ENCODE data around the gene ZBTB46.

Gene ZBTB46

DNA sequence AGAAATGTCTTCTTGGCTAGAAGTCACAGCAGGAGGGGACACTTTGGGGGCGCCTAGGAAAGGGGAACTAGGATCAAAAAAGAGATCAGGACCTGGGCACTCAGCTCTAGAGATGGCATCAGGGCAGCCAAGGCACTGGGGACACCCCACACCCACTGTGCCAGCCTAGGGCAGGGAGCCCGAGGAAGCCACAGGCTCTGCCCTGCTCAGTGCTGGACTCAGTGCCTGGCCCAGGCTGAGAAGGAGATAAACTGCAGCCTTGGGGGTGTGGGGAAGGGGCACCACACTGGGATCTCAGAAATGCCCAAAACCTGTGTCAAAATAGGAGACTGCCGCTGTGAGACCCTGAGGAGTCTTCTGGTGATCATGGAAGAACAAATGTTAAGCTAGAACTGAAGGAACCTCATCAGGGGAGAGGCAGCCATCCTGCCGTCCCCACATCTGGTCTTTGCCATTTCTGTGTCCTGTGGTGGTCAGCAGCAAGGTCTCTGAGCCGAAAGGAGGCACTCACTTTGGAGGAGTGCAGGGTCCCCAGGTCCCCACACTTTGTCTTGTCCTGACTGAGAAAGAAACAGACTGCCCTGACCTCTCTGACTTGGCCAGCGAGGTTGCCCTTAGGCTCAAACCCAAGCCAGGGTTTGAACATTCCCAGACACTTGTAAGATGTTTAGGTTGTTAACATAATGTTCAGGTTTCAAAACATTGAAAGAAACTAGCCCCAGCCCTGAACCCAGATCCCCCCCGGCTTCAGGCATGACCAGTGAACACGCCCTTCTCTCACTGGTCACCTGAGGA lies 125.6 kb downstream of the ZBTB46 start:
- no peak for DNase-seq (ENCODE audit: low spot score)

GRCh38 chr20:63704749-63705117 lies 126.3 kb downstream of the ZBTB46 start:
- no peak for DNase-seq (ENCODE audit: low spot score)

DNA sequence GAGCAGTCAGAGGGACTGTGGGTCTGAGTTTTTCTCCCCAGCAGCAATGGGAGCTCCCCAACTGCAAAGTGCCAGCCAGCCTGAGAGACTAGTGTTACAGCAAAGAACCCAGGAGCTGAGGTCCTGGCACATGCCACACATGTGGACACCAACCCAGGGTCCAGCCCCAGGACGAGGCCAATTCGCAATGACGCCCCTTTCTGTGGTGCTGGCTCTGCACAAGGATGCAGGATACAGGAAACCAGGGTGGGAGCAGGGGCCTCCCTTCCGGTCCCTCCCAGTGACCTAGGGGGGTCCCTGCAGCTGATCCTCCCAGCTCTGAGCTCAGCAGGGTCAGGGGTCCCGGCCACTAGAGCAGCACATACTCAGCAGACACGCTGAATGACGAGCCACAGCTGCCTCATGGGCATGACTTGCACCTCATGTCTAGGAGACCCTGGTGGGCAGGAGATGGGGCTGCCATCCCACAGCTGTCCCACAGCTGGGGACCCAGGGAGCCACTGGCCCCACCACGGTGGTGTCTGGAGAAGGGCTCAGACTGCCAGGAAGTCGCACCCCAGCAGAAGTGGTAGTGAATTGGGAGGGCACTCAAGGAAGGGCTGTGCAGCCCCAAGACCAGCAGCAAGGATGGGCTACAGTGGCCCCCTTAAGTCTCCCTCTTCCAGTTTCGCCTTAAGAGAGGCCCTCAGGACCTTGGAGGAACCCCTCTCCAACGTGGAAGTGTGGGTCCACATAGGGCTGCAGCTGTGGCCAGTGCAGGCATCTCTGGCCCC lies 126.9 kb downstream of the ZBTB46 start:
- DNase-seq (ENCODE audit: low spot score), result no peak

DNA sequence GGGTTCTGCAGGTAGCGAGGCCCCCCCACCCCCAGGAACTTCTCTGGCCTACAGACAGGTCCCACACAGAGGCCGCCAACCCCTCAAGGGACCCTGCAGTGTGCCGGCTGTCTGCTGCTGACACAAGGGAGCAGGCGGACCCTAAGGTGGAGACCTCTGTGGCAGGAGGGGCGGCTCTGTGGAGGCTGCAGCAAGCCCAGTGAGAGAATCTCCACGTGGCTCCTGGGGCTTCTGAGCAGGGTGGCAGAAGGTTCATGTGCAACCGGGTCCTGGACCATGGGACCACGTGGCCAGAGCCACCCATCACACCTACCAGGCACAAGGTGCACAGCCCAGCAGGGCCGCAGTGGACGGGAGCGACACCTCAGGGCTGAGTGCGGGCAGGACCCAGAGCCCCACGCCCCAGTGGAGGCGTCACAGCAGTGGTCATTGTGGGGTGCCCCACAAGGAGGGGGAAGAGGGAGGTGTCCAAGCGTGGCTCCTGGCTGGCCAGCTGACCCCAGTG lies 127.5 kb downstream of the ZBTB46 start:
- no peak for DNase-seq (ENCODE audit: low spot score)

DNA sequence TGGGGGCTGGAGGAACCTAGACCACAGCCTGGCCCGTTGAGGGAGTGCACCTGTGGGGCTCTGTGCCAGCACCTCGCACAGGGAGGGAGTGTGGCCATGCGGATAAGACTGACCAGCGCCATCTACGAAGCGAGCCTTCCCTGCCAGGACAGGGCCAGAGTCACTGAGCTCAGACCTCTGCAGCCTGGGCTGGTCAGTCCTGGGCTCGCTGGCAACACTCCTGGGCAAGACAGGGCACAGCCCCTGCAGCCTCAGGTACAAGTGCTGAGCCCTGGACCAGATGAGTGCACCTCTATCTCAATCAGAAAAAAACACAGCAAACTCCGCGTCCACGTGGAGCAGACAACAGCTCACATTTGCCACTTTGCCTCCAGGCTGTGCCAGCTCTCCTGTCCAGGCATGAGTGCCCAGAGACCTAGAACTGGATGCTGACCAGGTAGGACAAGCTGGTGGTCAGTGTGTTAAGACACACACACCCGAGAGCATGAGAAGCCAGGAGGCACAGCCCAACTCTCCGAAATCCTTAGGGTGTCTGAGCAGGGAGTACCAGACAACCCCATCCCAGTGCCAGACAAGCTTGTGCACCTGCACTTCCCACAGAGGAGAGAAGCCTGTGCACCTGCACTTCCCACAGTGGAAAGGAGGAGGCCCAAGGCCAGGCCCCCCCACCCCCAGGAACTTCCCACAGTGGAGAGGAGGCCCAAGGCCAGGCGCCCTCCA lies 128.2 kb downstream of the ZBTB46 start:
- DNase-seq (ENCODE audit: low spot score), result no peak

GRCh38 chr20:63702036-63702665 lies 128.9 kb downstream of the ZBTB46 start:
- no peak for DNase-seq (ENCODE audit: low spot score)

DNA sequence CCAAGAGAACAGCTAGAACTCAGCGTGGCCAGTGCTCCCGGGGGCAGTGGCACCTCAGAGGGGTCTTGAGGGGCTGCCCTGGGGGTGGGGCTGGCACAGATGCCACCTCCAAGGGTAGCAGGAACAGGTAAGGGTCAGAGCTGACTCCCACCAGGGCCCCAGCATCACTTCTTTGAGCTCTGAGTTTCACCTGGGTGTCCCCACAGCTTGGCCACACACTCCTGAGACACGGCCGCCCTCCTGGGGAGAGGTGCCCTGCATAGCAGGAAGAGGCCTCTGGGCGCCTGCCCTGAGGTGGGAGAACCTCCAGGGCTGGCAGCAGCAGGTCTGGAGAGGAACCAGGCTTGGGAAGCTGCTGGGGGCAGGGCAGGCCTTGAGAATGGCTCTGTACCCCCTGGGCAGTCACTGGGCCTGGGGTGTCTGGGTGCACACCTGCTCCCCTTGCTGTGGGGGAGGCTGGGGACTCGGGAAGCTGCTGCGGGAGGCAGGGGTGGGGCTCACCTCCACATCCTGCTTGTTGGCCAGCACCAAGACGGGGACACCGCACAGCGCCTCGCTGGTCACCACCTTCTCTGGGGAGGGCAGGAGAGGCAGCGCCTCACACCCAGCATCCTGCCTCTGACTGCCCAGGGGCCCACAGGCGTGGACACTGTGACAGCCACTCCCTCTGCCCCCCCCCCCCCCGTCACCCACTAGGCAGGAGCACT lies 129.6 kb downstream of the ZBTB46 start:
- no peak for DNase-seq (ENCODE audit: low spot score)

GRCh38 chr20:63701051-63701328 lies 130.1 kb downstream of the ZBTB46 start:
- no peak for DNase-seq (ENCODE audit: low spot score)

- DNase-seq (ENCODE audit: low spot score), result no peak
Measured at GRCh38 chr20:63700199-63701050, 130.6 kb downstream of the ZBTB46 start.

DNA sequence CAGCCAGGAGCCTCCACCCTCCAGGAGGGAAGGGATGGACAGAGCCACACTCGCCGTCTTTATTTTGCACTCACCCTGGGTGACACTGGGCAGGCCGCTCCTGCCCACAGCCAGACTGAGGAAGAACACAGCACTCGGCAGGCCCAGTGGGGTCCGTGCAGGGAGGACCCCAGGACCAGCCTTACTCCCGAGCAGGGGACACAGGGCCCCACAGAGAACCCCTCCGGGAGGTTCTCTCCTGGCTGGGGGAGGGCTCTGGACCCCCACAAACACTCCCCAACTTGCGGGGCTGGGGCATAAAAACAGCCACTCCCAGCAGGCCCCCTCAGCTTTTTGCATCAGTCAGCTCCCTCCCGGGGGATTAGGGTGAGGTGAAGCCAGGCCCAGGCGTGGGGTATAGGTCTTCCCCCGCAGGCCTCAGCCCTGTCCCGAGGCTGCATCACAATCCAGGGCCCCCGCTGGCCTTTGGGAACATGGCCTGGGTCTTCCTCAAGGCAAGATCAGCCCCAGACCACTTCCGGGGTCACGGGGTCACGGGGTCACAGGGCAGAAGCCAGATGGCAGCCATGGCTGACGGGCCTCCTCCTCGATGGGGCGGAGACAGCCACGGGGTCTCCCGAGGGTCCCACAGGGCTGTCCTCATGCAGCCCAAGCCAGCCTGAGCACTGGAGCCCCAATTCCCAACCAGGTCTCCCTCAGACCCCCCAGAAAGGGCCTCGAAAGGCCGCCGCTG lies 131.4 kb downstream of the ZBTB46 start:
- no peak for DNase-seq (ENCODE audit: low spot score)

DNA sequence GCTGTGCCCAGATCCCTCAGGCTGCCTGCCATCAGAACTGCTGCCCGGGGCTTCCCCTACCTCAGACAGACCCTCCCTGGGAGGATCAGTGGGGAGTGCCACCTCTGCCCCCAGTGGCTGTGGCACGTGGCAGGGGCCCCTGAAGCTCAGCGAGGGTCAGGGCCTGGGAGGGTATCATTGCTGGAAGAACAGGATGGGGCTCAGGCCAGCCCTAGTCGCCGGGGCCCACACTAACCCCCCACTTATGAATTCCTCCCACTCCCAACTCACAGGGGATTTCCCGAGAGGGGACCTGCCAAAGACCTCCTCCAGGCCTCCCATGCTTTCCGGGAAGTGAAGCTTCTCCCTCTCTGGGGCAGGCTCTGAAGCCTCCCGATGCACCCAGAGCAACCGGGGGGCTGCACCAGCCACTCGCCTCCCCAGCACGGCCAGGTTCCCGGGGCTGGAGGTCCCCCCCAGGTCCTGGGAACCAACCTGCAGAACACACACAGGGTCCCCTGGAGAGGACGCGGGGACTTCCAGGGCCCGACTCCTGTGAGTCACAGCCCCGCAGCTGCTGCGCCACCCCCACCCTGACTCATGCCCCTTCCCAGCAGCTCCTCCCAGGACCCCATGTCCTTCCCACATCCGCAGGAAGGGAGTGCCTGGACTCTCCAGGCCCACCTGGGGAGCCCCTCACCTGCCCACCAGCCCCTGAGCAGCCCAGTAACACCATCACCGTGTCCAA lies 132.2 kb downstream of the ZBTB46 start:
- peak; percentile 95 for DNase-seq (ENCODE audit: low spot score)

- no peak for DNase-seq (ENCODE audit: low spot score)
Measured at GRCh38 chr20:63697868-63698545, 133.1 kb downstream of the ZBTB46 start.

GRCh38 chr20:63697357-63697867 lies 133.7 kb downstream of the ZBTB46 start:
- peak; percentile 64 for DNase-seq (ENCODE audit: low spot score)

GRCh38 chr20:63696628-63697356 lies 134.3 kb downstream of the ZBTB46 start, which contains the start of gene TNFRSF6B:
Gene TNFRSF6B, plus strand, starts transcription at chr20:63696652. Its CDS starts 116 bp downstream, at chr20:63696768.
- DNase-seq (ENCODE audit: low spot score), result peak; percentile 38

DNA sequence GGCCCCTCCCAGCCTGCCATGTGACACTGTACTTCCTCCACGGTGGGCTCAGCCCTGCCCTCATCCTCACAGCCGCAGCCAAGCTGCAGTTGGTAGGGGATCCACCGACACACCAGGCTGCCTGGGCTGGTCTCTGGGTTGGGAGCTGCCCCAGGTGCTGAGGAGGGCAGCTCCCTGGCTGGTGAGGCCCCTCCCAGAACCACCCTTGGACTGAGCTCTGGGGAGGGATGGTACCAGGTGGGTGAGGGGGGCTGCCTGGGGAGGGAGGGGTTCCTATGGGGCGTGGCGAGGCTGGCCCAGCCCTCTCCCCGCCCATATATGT lies 134.8 kb downstream of the ZBTB46 start:
- DNase-seq (ENCODE audit: low spot score), result peak; percentile 74

DNA sequence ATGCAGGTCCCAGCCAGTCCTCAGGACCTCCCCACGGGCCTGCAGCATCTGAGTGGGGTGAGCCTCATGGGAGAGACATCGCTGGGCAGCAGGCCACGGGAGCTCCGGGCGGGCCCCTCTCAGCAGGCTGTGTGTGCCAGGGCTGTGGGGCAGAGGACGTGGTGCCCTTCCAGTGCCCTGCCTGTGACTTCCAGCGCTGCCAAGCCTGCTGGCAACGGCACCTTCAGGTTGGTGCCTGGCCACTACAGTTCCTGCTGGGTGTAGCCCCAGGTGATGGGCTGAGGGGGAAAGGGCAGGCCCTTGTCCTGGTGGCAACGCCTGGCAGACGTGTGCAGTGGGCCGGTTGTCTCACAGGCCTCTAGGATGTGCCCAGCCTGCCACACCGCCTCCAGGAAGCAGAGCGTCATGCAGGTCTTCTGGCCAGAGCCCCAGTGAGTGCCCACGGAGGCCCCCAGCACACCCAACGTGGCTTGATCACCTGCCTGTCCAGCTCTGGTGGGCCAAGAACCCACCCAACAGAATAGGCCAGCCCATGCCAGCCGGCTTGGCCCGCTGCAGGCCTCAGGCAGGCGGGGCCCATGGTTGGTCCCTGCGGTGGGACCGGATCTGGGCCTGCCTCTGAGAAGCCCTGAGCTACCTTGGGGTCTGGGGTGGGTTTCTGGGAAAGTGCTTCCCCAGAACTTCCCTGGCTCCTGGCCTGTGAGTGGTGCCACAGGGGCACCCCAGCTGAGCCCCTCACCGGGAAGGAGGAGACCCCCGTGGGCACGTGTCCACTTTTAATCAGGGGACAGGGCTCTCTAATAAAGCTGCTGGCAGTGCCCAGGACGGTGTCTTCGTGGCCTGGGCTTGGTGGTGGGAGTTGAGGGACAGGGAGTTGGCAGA lies 135.4 kb downstream of the ZBTB46 start:
- no peak for DNase-seq (ENCODE audit: low spot score)
